ENCODE results near the gene DLG2.

- TF ChIP-seq, protein P1, sequence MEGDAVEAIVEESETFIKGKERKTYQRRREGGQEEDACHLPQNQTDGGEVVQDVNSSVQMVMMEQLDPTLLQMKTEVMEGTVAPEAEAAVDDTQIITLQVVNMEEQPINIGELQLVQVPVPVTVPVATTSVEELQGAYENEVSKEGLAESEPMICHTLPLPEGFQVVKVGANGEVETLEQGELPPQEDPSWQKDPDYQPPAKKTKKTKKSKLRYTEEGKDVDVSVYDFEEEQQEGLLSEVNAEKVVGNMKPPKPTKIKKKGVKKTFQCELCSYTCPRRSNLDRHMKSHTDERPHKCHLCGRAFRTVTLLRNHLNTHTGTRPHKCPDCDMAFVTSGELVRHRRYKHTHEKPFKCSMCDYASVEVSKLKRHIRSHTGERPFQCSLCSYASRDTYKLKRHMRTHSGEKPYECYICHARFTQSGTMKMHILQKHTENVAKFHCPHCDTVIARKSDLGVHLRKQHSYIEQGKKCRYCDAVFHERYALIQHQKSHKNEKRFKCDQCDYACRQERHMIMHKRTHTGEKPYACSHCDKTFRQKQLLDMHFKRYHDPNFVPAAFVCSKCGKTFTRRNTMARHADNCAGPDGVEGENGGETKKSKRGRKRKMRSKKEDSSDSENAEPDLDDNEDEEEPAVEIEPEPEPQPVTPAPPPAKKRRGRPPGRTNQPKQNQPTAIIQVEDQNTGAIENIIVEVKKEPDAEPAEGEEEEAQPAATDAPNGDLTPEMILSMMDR (IDR thresholded peaks at IDR 0.05; ENCODE audit: low read length) = no peak
- TF ChIP-seq EZH2 (optimal IDR thresholded peaks at IDR 0.05; ENCODE audit: low read depth, low read length) (no peak), EZH2phosphoT487 (IDR thresholded peaks at IDR 0.05; ENCODE audit: low read length) (no peak)
Observed at GRCh38 chr11:84056653-84057376, 1570.3 kb downstream of the DLG2 start.

Measured in MM.1S (cell line).